Activated CD4-positive, alpha-beta T cell treated with anti-CD3 and anti-CD28 coated beads for 4 hours (primary cell): ENCODE measurements around the gene TFAP2C.
"Not testable (repeated sequence)": the region's sequence is repeated elsewhere in the genome, so short reads cannot be mapped to it uniquely, and the experiment has no call there.

ENCODE experiments used
- DNase-seq, 2 donors: peaks; one replicate each; pipeline ENCODE4 v3.0.0-alpha.2; 2020

The TFAP2C gene

DNA sequence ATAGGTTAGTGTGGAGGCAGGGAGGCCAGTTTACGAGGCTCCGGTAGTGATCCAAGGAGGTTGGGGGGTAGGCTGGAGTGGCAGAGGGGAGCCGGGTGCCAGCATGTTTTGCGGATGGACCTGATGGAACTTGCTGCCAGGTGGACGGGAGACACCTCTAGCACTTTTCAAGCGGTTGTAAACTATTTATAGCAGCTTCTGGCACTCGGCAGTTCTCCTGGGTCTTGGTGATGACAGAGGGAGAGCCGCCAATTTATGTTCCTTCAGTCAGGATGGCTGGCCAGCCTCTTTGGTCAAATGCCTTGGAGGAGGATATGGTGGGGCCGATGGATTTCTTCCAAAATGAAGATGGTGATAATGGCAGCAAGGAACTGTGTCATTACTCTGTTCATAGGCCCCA is 28.8 kb downstream of the TFAP2C start:
- no peak for DNase-seq

DNA sequence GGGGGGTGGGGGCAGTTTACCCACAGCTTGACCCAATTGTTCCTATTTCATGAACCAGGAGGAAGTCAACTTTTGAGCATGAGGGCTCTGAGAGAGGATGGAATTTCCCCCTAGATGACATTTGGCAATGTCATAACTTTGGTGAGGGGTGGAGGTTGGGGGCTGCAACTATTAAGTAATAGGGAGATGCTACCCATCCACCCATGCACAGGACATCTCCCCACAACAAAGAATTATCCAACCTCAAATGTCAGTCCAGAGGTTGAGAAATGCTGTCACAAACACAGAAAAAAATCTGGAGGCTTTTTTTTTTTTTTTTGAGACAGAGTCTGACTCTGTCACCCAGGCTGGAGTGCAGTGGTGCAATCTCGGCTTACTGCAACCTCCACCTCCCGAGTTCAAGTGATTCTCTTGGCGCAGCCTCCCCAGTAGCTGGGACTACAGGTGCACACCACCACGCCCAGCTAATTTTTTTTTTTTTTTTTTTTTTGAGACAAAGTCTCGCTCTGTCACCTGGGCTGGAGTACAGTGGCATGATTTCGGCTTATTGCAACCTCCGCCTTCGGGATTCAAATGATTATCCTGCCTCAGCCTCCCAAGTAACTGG is 29.3 kb downstream of the TFAP2C start:
- not testable (repeated sequence) for DNase-seq

DNA sequence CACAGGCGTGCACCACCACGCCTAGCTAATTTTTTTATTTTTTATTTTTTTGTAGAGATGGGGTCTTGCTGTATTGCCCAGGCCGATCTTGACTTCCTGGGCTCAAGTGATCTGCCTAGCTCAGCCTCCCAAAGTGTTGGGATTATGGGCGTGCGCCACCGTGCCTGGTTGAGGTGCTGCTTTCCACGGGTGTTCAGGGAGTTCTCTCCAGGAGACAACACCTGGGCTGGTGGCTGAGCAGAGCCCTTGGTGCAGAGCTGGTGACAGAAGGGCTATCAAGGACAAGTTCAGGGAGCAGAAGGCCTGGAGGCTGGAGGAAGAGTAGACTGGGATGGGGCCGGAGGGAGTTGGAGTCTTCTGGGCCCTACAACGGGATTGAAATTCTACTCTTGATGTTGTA is 34.6 kb downstream of the TFAP2C start:
- DNase-seq = no peak

DNA sequence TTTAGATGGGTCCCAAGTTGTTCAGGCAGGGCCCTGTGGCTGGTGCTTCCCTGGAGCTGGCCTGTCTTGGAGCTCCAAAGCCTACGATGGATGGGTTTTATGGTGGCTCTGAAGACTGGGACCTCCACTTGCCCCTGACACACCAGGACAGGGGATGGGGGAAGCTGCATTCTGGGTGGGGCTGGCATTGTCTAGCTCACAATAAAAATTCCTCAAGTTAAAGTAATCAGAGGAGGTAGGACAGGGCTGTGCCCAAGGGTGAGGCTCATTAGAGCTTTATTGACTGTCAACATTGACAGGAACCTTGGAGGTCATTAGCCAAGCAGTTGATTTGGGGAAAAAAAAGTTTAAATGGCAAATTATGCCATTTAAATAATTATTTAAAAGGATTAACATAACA is 35.7 kb downstream of the TFAP2C start:
- no peak for DNase-seq

DNA sequence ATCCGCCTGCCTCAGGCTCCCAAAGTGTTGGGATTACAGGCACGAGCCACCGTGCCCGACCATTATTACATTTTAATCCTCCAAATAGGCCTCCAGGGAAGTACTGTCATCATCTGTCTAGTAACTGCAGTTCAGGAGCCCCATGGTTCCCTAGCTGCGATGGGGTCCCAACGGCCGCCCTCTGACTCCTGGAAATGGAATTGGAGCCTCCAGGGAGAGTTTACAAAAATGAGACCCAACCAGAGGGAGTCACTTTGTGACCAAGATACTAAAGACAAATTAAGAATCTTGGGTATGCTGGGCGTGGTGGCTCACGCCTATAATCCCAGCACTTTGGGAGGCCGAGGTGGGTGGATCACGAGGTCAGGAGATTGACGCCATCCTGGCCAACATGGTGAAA is 36.7 kb downstream of the TFAP2C start:
- DNase-seq = no peak

DNA sequence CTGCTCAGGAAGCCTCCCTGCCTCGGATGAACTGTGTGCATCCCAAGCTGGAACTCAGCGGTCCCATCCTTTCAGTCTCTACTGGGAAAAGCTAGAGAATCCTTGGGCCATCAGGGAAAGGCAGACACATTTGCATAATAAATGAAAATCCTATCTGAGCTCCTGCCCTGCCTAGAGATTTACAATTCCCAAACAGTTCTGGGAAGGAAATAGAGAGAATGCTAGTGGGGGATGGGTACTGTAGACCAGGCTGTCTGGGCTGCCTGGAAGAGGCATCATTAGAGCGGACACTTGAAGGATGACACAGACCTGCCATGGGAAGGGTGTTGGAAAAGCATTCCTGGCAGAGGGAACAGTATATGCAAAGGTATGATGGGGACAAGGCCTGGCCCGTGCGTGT is 44.3 kb downstream of the TFAP2C start:
- no peak for DNase-seq

DNA sequence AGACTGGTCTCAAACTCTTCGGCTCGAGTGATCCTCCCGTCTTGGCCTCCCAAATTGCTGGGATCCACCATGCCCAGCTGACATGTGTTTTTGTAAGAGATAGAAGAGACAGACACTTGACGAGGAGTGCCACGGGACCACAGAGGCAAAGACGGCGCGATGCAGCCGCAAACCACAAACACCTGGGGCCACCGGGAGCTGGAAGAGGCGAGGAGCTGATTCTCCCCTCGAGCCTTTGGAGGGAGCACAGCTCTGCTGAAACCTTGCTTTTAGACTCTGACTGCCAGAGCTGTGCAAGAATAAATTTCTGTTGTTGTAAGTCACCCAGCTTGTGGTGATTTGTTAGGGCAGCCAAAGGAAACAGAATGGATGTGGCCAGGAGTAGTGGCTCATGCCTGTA is 46.9 kb downstream of the TFAP2C start:
- DNase-seq = no peak

DNA sequence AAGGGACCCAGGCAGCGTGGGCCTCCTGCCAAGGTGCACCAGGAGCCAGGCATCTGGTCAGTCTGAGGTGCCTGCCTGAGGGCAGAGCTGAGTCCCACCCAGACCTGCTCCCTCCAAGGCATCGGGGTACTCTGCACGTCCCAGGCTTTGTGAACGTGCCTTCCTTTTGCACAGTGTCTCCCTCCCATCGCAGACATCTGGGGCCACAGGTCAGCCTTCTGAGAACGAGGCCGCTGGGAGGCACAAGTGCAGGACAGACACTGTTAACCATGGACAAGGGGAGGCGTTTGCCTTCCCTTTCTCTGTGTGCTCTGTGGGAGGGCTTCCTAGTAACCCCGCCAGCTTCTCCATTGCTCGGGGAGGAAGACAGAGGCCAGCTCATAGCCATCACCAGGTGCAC is 47.6 kb downstream of the TFAP2C start:
- no peak for DNase-seq

DNA sequence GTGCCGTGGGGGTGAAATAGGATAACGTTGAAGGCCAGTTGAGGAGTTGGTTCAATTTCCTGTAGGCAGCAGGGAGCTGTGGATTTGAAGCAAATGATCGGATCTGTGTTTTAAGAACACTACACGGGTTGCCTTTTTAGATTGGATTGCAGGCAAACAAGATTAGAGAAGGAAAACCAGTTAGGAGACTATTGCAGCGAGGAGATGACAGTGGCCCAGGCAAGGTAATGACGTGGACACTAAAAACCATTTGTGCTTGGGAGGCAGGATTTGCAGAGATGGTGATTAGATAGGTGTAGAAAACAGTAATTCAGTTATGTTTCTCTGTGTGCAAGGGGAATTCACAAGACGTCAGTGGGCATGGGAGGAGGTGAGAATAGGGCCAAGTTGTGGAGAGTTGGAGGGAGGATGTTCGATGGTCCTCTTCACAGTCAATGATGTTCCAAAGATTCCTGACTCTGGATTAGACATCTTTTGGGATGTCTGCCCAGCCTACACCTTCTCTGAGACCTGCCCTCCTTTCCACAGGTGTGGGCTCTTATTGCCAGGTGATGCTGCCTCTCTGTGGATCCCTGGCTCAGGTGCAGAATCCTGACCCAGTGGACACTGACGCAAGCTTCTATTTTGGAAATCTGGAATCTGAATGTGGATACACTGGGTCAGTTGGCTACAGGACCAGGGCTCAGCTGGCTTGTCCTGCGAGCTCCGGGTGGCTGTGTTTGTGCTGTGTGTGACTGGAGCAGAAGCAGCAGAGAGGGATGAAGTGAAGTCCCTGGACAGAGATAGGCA is 54.2 kb downstream of the TFAP2C start:
- DNase-seq = no peak

DNA sequence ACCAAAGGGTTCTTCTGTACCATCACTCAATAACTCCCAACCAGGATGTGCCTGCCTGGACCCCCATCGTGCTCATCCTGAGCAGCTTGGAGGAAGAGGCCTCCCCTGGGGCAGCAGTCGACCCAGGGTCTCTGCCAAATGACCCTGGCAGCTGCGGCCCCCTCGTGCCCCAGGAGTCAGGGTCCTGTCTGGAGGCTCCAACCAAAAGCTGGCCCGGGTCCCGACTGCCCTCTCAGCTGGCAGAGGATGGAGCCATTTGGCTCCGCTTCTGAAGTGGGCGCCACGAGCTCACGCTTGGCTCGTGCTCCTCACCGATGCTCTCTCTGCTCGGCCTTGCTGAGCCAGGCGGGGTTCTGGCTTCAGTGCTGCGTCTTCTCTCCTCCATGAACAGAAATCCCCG is 56.8 kb downstream of the TFAP2C start:
- DNase-seq = no peak

DNA sequence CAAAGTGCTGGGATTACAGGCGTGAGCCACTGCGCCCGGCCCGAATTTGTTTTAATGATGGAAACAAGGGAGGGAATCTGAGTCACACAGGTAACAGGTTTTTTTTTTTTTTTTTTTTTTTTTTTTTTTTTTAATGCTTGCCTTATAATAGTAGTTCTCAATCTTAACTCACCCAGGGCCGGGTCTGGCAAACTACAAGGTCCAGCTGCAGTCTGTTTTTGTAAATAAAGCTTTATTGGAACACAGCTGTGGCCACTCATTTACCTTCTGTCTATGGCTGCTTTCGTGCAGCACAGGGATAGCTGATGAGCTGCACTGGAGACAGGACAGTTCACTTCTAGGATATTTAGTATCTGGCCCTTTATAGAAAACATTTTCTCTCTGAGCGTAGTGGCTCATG is 58.0 kb downstream of the TFAP2C start:
- DNase-seq = no peak

DNA sequence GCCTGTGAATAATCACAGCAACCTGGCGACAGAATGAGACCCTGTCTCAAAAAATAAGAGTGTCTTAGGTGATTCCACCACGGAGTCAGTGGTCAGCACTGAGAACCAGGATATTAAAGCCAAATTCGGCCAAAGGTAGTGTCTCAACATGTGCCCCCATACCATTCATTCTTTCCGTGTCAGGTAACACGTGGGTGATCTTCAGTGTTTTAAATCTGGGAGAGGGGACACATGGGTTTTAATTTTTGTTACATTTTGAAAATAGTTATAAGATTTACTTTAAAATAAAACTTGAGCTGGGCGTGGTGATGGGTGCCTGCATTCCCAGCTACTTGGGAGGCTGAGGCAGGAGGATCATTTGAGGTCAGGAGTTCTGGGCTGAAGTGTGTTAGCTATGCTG is 59.0 kb downstream of the TFAP2C start:
- DNase-seq = no peak
